ENCODE data around the gene NTM.

The NTM gene

DNA sequence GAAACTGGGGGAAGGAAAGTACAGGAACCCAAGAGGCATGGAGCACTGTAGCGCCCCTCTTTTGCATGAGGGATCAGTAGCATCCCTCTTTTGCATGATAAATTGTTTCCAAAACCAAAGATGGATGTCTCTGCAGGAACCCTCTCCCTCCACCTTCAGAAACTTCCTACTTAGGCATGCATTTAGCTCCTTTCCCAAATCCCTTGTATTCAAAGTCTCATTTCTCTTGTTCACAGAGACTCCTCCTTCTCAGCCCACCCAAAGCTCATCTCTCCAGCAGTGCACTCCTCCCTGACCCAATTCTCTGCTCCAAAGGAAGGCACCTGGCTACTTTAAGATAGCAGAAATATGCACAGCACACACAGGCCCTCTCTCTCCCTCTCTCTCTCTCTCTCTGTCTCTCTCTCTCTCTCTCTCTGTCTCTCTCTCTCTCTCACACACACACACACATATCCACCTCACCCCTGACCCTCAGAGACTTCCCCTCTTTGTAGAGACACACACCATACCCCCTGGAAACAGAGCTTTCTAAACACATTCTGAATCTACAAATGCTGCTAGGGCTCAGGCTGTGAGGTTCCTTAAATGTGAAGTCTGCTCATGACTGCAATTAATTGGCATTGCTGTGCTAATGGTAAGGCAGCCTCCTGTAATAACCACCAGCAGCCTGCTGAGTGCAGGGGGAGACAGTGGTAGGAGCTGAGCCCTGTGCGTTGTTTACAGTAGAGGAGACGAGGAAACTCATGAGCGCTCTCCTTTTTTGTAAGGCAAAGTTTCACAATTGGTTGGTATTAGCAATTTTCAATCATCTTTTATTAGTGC is 519.6 kb downstream of the NTM start:
- no peak overlapping the region for H3K27ac ChIP-seq
- TF ChIP-seq CTCF (conservative IDR thresholded peaks at IDR 0.05) (no peak), ZFX (IDR thresholded peaks at IDR 0.05) (no peak)

DNA sequence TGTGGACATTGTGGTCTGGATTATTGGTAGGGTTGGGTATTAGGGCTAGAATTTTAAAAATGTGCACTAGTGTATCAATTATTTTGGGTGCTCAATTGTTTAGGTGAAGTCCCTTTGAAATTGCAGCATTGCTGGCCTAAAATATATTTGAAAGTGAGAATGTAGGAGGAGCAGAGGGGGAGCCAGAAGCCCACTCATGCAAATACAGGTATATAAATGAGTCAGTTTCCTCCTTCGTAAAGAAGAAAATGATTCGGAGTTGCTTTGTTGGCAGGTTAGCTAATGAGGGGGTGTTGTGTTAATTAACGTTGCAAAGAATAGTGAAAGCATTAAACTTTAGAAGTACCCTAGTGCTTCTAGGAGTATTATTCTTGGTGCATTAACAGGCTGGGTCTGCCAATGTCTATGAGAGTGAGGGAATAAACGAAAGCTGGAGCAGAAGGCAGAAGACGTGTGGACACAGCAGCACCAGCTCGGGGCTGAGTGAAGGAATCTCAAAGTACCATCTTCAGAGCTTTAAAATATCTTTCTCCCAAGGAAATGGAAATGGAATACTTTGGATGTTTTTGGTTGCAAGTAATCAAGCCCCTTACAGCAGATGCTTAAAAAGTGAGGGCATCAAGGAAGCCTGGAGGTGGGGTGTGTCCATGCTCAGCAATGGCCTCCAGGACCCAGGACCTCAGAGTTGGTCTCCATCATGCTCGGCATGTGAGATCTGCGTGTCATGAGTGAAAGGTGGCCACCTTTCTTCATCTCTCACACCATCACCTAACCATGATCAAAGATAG is 522.9 kb downstream of the NTM start:
- no peak overlapping the region for H3K27ac ChIP-seq
- no peak for TF ChIP-seq CTCF (conservative IDR thresholded peaks at IDR 0.05)
- TF ChIP-seq ZFX (IDR thresholded peaks at IDR 0.05), result no peak

GRCh38 chr11:131893988-131894387 is 523.6 kb downstream of the NTM start:
- TF ChIP-seq CTCF (conservative IDR thresholded peaks at IDR 0.05), result no peak
- no peak for TF ChIP-seq ZFX (IDR thresholded peaks at IDR 0.05)
- no peak overlapping the region for H3K27ac ChIP-seq

DNA sequence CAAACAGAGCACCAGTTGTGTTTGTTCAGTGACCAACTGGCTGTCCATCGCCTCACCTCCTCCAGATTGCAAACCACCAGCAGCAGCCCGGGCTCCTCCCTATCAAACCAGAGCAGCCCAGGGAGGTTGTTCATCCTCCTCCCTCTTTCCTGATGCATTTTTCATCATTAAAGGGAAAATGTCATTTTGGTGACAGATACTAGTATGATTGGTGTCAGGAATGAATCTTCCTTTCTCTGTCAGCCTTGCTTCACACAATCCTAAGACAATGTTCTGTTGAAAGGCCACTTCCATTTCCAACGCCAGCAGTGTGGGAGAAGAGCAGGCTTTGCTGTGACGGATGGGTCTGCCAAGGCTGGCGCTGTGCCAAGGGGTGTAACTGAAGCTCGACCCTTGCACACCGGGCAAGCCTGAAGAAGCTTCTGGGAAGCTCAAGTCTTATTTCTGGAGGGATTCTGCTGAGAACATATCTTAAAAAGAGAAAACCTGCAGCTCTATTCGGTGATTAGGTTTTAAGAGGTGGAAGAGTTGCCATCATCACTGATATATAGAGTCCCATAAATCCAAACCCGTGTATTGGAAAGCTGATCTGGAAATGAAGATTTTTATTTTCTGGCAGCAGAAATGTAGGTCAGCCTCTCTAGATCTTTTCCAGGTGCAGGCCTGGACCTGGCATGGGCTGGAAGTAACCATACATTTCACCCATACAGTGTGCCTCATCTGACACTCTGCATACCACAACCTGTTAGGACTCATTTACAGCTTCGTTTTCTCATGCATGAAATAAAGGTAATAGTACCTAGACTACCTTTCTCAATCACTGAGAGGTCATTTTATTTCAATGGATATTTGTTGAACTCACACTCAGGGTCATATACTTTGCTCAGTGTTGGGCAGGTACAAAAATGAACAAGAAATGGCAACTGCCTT is 524.5 kb downstream of the NTM start:
- TF ChIP-seq ZFX (IDR thresholded peaks at IDR 0.05), result no peak
- no peak for TF ChIP-seq CTCF (conservative IDR thresholded peaks at IDR 0.05)
- no peak overlapping the region for H3K27ac ChIP-seq

- TF ChIP-seq ZFX (IDR thresholded peaks at IDR 0.05) (no peak), CTCF (conservative IDR thresholded peaks at IDR 0.05) (no peak)
- no peak overlapping the region for H3K27ac ChIP-seq
These were observed 525.5 kb downstream of the NTM start for GRCh38 chr11:131895865-131896264.

DNA sequence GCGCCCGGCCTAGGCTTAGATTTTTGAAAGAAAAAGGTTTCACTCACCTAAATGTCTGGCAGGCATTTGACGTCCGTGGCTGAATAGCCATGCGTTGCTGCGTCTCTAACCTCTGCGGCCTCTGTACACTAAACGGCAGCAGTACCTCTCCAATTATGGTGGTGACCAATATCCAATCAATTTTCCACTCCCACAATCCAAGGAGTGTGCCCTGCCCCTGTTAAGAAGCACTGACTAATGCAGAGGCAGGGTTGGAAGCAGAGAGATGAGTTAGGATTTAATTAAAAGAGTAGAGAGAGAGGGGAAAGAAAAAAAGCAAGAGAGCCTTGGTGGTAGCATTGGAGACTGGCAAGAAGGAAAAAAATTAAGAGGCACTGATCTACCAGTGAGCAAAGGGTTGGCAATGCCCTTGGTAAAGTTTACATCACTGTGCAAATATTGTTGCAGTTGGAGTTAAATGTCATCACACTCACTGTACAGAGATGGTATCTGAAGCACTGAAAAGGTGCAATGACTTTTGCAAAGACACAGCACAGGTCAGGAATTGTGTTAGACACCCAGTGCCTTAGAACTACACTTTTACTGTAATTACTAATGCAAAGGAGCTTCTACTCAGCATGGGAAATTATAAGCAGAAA is 526.7 kb downstream of the NTM start:
- TF ChIP-seq ZFX (IDR thresholded peaks at IDR 0.05), result no peak
- TF ChIP-seq CTCF (conservative IDR thresholded peaks at IDR 0.05), result no peak
- peak overlapping the region; percentile 64 for H3K27ac ChIP-seq

Data from C4-2B (cell line).